Measurements from ENCODE around the gene CASP3. TPM values are rescaled to one million over a fixed set of nuclear protein-coding genes. Genes with fewer than 3 reads are reported as not detected.

CASP3 gene
- total and polyA plus RNA-seq, 2 experiments from 2014 or later = 53.6 to 81.2 TPM

DNA sequence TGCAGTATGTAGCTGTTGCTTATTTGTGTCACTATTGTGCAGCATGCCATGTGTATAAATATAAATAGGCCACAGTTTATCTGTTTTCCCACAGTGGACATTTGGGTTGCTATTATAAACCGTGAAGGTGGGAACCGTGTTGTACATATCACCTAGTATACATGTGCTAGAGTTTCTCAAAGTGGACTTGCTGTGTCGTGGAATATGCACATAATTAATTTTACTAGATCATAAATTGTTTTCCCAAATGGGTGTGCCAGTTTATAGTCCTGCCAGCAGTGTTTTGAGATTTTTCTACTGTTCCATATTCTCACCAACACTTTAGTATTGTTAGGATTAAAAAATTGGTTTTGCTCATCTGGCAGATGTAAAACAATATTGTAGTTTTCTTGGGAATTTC is 38.8 kb upstream of the CASP3 start:
- Histone ChIP-seq H3K4me2 (no peak overlapping the region), H3K4me1 (ENCODE audit: insufficient read depth) (no peaks in the 10 kb centered on the region), H4K20me1 (ENCODE audit: insufficient read depth, poor library complexity, severe bottlenecking) (no peaks in the 10 kb centered on the region), H3K9me3 (ENCODE audit: low read depth) (no peaks in the 10 kb centered on the region), H2AFZ (no peak overlapping the region), H3K79me2 (no peaks in the 10 kb centered on the region), H3K9me2 (replicated peaks; ENCODE audit: insufficient read depth) (no peaks in the 10 kb centered on the region), H3K36me3 (replicated peaks; ENCODE audit: insufficient read depth, low read depth) (no peaks in the 10 kb centered on the region), H3K27ac (no peak overlapping the region), H3K4me3 (no peak overlapping the region), H3K27me3 (no peaks in the 10 kb centered on the region)
- no peak for TF ChIP-seq EZH2 (IDR thresholded peaks at IDR 0.05; ENCODE audit: borderline replicate concordance)
- TF ChIP-seq EZH2phosphoT487 (IDR thresholded peaks at IDR 0.05; ENCODE audit: low read depth, severe bottlenecking, unreplicated experiment) = no peak
- TF ChIP-seq CTCF (IDR thresholded peaks at IDR 0.05; ENCODE audit: poor library complexity) = no peak
- WGBS (ENCODE audit: low lambda C conversion rate, missing lambda C conversion rate) = 61% methylated on average over 3 of the region's 3 CpGs
- no peak for DNase-seq (ENCODE audit: low spot score)

- no peaks in the 10 kb centered on the region for H3K27me3 ChIP-seq
- H4K20me1 ChIP-seq (ENCODE audit: insufficient read depth, poor library complexity, severe bottlenecking) = no peaks in the 10 kb centered on the region
- 84% methylated on average over 5 of the region's 5 CpGs for WGBS (ENCODE audit: low lambda C conversion rate, missing lambda C conversion rate)
- H3K79me2 ChIP-seq = no peaks in the 10 kb centered on the region
- no peaks in the 10 kb centered on the region for H3K36me3 ChIP-seq (replicated peaks; ENCODE audit: insufficient read depth, low read depth)
- DNase-seq (ENCODE audit: low spot score) = no peak
- TF ChIP-seq CTCF (IDR thresholded peaks at IDR 0.05; ENCODE audit: poor library complexity) (no peak), EZH2phosphoT487 (IDR thresholded peaks at IDR 0.05; ENCODE audit: low read depth, severe bottlenecking, unreplicated experiment) (no peak), EZH2 (IDR thresholded peaks at IDR 0.05; ENCODE audit: borderline replicate concordance) (no peak)
- H2AFZ ChIP-seq = no peak overlapping the region
- no peaks in the 10 kb centered on the region for H3K4me1 ChIP-seq (ENCODE audit: insufficient read depth)
- H3K9me2 ChIP-seq (replicated peaks; ENCODE audit: insufficient read depth) = no peaks in the 10 kb centered on the region
- no peaks in the 10 kb centered on the region for H3K9me3 ChIP-seq (ENCODE audit: low read depth)
- H3K4me3 ChIP-seq = no peak overlapping the region
- H3K4me2 ChIP-seq = no peak overlapping the region
- H3K27ac ChIP-seq = no peak overlapping the region
These were observed 35.4 kb upstream of the CASP3 start for GRCh38 chr4:184684491-184685189.

- Histone ChIP-seq H3K36me3 (replicated peaks; ENCODE audit: insufficient read depth, low read depth) (no peaks in the 10 kb centered on the region), H3K4me1 (ENCODE audit: insufficient read depth) (no peaks in the 10 kb centered on the region), H2AFZ (no peak overlapping the region), H3K4me3 (no peak overlapping the region), H3K9me3 (ENCODE audit: low read depth) (no peaks in the 10 kb centered on the region), H3K9me2 (replicated peaks; ENCODE audit: insufficient read depth) (no peaks in the 10 kb centered on the region), H4K20me1 (ENCODE audit: insufficient read depth, poor library complexity, severe bottlenecking) (no peaks in the 10 kb centered on the region), H3K4me2 (no peak overlapping the region), H3K79me2 (no peaks in the 10 kb centered on the region), H3K27me3 (no peaks in the 10 kb centered on the region), H3K27ac (no peak overlapping the region)
- DNase-seq (ENCODE audit: low spot score) = no peak
- WGBS (ENCODE audit: low lambda C conversion rate, missing lambda C conversion rate) = 100% methylated on average over 1 of the region's 1 CpG
- no peak for TF ChIP-seq EZH2phosphoT487 (IDR thresholded peaks at IDR 0.05; ENCODE audit: low read depth, severe bottlenecking, unreplicated experiment)
- TF ChIP-seq CTCF (IDR thresholded peaks at IDR 0.05; ENCODE audit: poor library complexity) = no peak
- TF ChIP-seq EZH2 (IDR thresholded peaks at IDR 0.05; ENCODE audit: borderline replicate concordance) = no peak
These were observed 32.7 kb upstream of the CASP3 start for GRCh38 chr4:184681916-184682315.

All from hepatocyte (in vitro differentiated cells).